HCT116 (cell line): ENCODE measurements around the gene TSPAN3. TPM values are rescaled to one million over a fixed set of nuclear protein-coding genes. Genes with fewer than 3 reads are reported as not detected.

Experiments
- ATAC-seq: fragments of 200-7000 bp; cut with Tn5 transposase; 2 replicates; pipeline ENCODE4 v1.9.1; 2020; ENCODE audit warnings: mild to moderate bottlenecking, moderate library complexity
- BruUV-seq: library from RNA; stranded (reverse); fragments of 400-500 nt; replicated peaks from 2 replicates; lab custom pipeline; 2021; lab: Mats Ljungman, UMichigan
- CTCF ChIA-PET: fragments of 300-600 bp; sonication (Branson Sonifier 250); formaldehyde crosslinking; loops from one replicate; lab custom pipeline; 2021; ENCODE audit warnings: antibody characterized with exemption; lab: Charles Lee
- POLR2A ChIA-PET: fragments of 300-600, 350-600 bp; sonication (Branson Sonifier 250); formaldehyde crosslinking; loops from one replicate; lab custom pipeline; 2021; ENCODE audit warnings: antibody characterized with exemption; lab: Charles Lee
- RAD21 ChIA-PET, 2 experiments: fragments of 300-600 bp; sonication (Branson Sonifier 250); formaldehyde crosslinking; loops; one replicate each; lab custom pipeline; 2023; ENCODE audit warnings: low total read pairs in 2 of 2; ENCODE audit not compliant: uncharacterized antibody in 2 of 2, unreplicated experiment in 2 of 2, low non-redundant PET in 1 of 2; lab: Charles Lee
- DNase-seq: peaks from one replicate; pipeline ENCODE4 v3.0.0-alpha.2; 2010; ENCODE audit warnings: low read depth, low spot score
- H2AFZ ChIP-seq: fragments of 200-600 bp; shearing (Covaris generic), sonication (generic); 2 replicates; pipeline ENCODE4 v1.6.1; 2017; ENCODE audit warnings: low read depth, mixed run types, mixed read lengths, antibody characterized with exemption, low read length; ENCODE audit not compliant: poor library complexity, severe bottlenecking
- H3K27ac ChIP-seq: 2 replicates; pipeline ENCODE4 v1.5.1; 2012; ENCODE audit warnings: low read depth, low read length
- H3K27me3 ChIP-seq: fragments of 200-600 bp; sonication (generic); 2 replicates; pipeline ENCODE4 v1.6.1; 2016; ENCODE audit warnings: mixed run types, low read length, mixed read lengths; ENCODE audit not compliant: insufficient read depth
- H3K36me3 ChIP-seq, 2 experiments: fragments of 200-500 bp in 1 of 2; fragments of 200-600 bp in 1 of 2; sonication (Bioruptor generic) in 1 of 2; sonication (generic) in 1 of 2; 2 replicates each; pipeline versions ENCODE4 v1.5.1 to v1.6.1; 2014 to 2016; ENCODE audit warnings: low read length in 2 of 2, inconsistent platforms in 1 of 2, mixed read lengths in 1 of 2, mixed run types in 1 of 2; ENCODE audit not compliant: insufficient read depth in 2 of 2, control insufficient read depth in 1 of 2
- H3K4me1 ChIP-seq, 2 experiments: fragments of 200-600 bp in 1 of 2; sonication (generic) in 1 of 2; 2 replicates each; pipeline versions ENCODE4 v1.5.1 to v1.6.1; 2012 to 2017; ENCODE audit warnings: low read length in 2 of 2, inconsistent platforms in 1 of 2, mild to moderate bottlenecking in 1 of 2, mixed read lengths in 1 of 2, mixed run types in 1 of 2, moderate library complexity in 1 of 2; ENCODE audit not compliant: insufficient read depth in 2 of 2, control insufficient read depth in 1 of 2
- H3K4me2 ChIP-seq: fragments of 200-600 bp; sonication (generic); 2 replicates; pipeline ENCODE4 v1.6.1; 2017; ENCODE audit warnings: mixed run types, low read length, mixed read lengths
- H3K4me3 ChIP-seq, 2 experiments: fragments of 200-600 bp in 1 of 2; sonication (generic) in 1 of 2; replicated peaks in 1 of 2; 2 replicates each; pipeline ENCODE4 v1.5.1; 2011 to 2016; ENCODE audit warnings: low read length in 2 of 2, control low read depth in 1 of 2, low read depth in 1 of 2, mild to moderate bottlenecking in 1 of 2, mixed read lengths in 1 of 2, mixed run types in 1 of 2
- H3K79me2 ChIP-seq: fragments of 200-600 bp; sonication (generic); 2 replicates; pipeline ENCODE4 v1.6.1; 2017; ENCODE audit warnings: mild to moderate bottlenecking, mixed run types, low read length, moderate library complexity, mixed read lengths; ENCODE audit not compliant: insufficient read depth
- H3K9ac ChIP-seq: fragments of 200-600 bp; sonication (generic); 2 replicates; pipeline ENCODE4 v1.6.1; 2016; ENCODE audit warnings: low read length, mixed read lengths
- H3K9me2 ChIP-seq: fragments of 200-600 bp; sonication (generic), shearing (Covaris generic); 2 replicates; pipeline ENCODE4 v1.6.1; 2017; ENCODE audit warnings: mixed run types, mild to moderate bottlenecking, moderate library complexity; ENCODE audit not compliant: insufficient read depth
- H3K9me3 ChIP-seq, 2 experiments: fragments of 200-500 bp in 1 of 2; fragments of 200-600 bp in 1 of 2; sonication (Bioruptor generic) in 1 of 2; sonication (generic) in 1 of 2; 2 replicates each; pipeline ENCODE4 v1.6.1; 2014 to 2017; ENCODE audit warnings: low read length in 2 of 2, mixed read lengths in 2 of 2, inconsistent platforms in 1 of 2, low read depth in 1 of 2, mild to moderate bottlenecking in 1 of 2, mixed run types in 1 of 2, moderate library complexity in 1 of 2; ENCODE audit not compliant: control insufficient read depth in 1 of 2, insufficient read depth in 1 of 2
- H4K20me1 ChIP-seq: fragments of 200-600 bp; sonication (generic), shearing (Covaris generic); 2 replicates; pipeline ENCODE4 v1.6.1; 2017; ENCODE audit warnings: mixed run types, mild to moderate bottlenecking, moderate library complexity; ENCODE audit not compliant: insufficient read depth
- EZH2 ChIP-seq: fragments of 200-600 bp; sonication (generic); IDR thresholded peaks from 2 replicates; pipeline ENCODE4 v1.6.1; 2017; ENCODE audit warnings: antibody characterized with exemption, mixed run types
- EZH2phosphoT487 ChIP-seq: fragments of 200-600 bp; IDR thresholded peaks from 2 replicates; pipeline ENCODE4 v1.6.1; 2018; ENCODE audit warnings: antibody characterized with exemption, borderline replicate concordance
- FOSL1 ChIP-seq: IDR thresholded peaks from 2 replicates; pipeline ENCODE4 v1.6.1; 2012; ENCODE audit warnings: low read depth
- SP1 ChIP-seq: IDR thresholded peaks from 2 replicates; pipeline ENCODE4 v1.6.1; 2012; ENCODE audit warnings: low read depth
- SRF ChIP-seq: IDR thresholded peaks from 2 replicates; pipeline ENCODE4 v1.6.1; 2012; ENCODE audit warnings: low read depth
- TCF7L2 ChIP-seq: IDR thresholded peaks from 2 replicates; pipeline ENCODE4 v1.7.0; 2011; ENCODE audit warnings: borderline replicate concordance, inconsistent platforms; ENCODE audit not compliant: insufficient read depth, insufficient read length; ENCODE audit errors: extremely low read depth
- YY1 ChIP-seq: IDR thresholded peaks from 2 replicates; pipeline ENCODE4 v1.6.1; 2011; ENCODE audit warnings: low read length, low read depth, moderate library complexity, mild to moderate bottlenecking; ENCODE audit not compliant: insufficient replicate concordance; ENCODE audit errors: extremely low read depth
- intact Hi-C: fragments of 100-400 bp; cut with micrococcal nuclease; formaldehyde crosslinking; loops from 2 replicates; pipeline ENCODE4 v1.10.0; 2022
- total RNA-seq: library from RNA; stranded (reverse); gene quantifications from one replicate; pipeline ENCODE4 v1.2.1, GENCODE V29; 2021; ENCODE audit not compliant: unreplicated experiment
- TF ChIP-seq, protein P1 (sequence below): IDR thresholded peaks from 2 replicates; pipeline ENCODE4 v1.6.1; 2012
- TF ChIP-seq, protein P2 (sequence below): IDR thresholded peaks from 2 replicates; pipeline ENCODE4 v1.6.1; 2012; ENCODE audit warnings: low read depth

TSPAN3 gene
- total RNA-seq, 1 experiment from 2014 or later: 140 TPM

DNA sequence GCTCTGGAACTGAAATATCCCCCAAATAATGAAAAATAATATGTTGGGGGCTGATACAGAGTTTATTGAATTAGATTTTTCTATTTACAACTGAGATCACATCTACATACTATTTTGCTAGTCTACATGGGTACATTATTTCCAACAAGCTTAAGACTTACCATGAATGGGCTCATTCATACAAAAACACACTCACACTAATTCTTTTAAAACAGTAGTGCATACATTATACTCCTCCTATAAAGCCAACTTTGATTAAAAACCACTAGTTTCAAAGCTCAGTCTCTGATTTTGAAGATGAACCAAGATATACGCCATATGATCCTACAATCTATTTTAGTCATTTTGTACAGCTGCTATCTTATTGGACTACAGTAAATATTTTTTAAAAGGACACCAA, 24.9 kb downstream of the TSPAN3 start:
- RAD21 ChIA-PET: no interaction called here
- Histone ChIP-seq H3K9me3 (no peaks in the 10 kb centered on the region), H3K4me1 (no peaks in the 10 kb centered on the region), H3K27ac (no peak overlapping the region), H2AFZ (no peak overlapping the region), H3K4me3 (no peak overlapping the region), H3K36me3 (peaks cover 17 to 33% of the 10 kb centered on the region in 2 experiments; a peak in 3 of 4 replicates), H3K4me2 (no peak overlapping the region), H3K79me2 (no peaks in the 10 kb centered on the region), H3K27me3 (no peaks in the 10 kb centered on the region), H3K9me2 (no peaks in the 10 kb centered on the region), H4K20me1 (no peaks in the 10 kb centered on the region), H3K9ac (no peak overlapping the region)
- no TSS peak for BruUV-seq
- ATAC-seq: no peak
- no peak for DNase-seq
- CTCF ChIA-PET: interaction anchor here (1.2 kb wide), 1 partner anchor 11 kb away, joined by 3 read pairs; no protein-coding TSS in a partner anchor
- intact Hi-C loops: no loop called here
- TF ChIP-seq EZH2 (no peak), EZH2phosphoT487 (no peak), SRF (no peak), TCF7L2 (no peak), FOSL1 (no peak), YY1 (no peak), SP1 (no peak)
- TF ChIP-seq, protein P1, sequence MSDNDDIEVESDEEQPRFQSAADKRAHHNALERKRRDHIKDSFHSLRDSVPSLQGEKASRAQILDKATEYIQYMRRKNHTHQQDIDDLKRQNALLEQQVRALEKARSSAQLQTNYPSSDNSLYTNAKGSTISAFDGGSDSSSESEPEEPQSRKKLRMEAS: no peak
- TF ChIP-seq, protein P2, sequence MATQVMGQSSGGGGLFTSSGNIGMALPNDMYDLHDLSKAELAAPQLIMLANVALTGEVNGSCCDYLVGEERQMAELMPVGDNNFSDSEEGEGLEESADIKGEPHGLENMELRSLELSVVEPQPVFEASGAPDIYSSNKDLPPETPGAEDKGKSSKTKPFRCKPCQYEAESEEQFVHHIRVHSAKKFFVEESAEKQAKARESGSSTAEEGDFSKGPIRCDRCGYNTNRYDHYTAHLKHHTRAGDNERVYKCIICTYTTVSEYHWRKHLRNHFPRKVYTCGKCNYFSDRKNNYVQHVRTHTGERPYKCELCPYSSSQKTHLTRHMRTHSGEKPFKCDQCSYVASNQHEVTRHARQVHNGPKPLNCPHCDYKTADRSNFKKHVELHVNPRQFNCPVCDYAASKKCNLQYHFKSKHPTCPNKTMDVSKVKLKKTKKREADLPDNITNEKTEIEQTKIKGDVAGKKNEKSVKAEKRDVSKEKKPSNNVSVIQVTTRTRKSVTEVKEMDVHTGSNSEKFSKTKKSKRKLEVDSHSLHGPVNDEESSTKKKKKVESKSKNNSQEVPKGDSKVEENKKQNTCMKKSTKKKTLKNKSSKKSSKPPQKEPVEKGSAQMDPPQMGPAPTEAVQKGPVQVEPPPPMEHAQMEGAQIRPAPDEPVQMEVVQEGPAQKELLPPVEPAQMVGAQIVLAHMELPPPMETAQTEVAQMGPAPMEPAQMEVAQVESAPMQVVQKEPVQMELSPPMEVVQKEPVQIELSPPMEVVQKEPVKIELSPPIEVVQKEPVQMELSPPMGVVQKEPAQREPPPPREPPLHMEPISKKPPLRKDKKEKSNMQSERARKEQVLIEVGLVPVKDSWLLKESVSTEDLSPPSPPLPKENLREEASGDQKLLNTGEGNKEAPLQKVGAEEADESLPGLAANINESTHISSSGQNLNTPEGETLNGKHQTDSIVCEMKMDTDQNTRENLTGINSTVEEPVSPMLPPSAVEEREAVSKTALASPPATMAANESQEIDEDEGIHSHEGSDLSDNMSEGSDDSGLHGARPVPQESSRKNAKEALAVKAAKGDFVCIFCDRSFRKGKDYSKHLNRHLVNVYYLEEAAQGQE: no peak
- POLR2A ChIA-PET: no interaction called here
